ENCODE measurements around the gene WDR49.

DNA sequence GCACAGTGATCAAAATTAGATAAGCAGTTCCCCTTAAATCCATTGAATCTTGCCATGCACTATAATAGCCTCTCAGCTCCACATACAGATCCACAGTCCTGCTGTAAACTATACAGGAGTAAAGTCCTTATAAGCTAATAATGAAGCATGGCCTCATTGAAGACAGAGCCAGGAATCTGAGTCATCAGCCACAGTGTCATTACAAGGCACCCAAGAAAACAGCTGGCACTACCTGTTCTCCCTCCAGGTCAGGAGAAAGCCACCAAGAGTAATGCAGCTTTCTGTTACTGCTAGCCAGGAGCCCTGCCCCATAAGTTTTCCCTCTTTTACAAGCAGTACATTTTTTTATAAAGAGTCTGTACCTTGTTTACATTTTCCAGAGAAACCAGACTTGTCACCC, 27.3 kb downstream of the WDR49 start:
- TF ChIP-seq, protein P1, sequence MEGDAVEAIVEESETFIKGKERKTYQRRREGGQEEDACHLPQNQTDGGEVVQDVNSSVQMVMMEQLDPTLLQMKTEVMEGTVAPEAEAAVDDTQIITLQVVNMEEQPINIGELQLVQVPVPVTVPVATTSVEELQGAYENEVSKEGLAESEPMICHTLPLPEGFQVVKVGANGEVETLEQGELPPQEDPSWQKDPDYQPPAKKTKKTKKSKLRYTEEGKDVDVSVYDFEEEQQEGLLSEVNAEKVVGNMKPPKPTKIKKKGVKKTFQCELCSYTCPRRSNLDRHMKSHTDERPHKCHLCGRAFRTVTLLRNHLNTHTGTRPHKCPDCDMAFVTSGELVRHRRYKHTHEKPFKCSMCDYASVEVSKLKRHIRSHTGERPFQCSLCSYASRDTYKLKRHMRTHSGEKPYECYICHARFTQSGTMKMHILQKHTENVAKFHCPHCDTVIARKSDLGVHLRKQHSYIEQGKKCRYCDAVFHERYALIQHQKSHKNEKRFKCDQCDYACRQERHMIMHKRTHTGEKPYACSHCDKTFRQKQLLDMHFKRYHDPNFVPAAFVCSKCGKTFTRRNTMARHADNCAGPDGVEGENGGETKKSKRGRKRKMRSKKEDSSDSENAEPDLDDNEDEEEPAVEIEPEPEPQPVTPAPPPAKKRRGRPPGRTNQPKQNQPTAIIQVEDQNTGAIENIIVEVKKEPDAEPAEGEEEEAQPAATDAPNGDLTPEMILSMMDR (IDR thresholded peaks at IDR 0.05; ENCODE audit: insufficient read depth, low read depth, low read length): no peak
- TF ChIP-seq EZH2 (IDR thresholded peaks at IDR 0.05; ENCODE audit: insufficient read depth, low read length): no peak

Data from astrocyte (in vitro differentiated cells and primary cell).